ENCODE results near the gene SERINC3. TPM values are rescaled to one million over a fixed set of nuclear protein-coding genes. Genes with fewer than 3 reads are reported as not detected.

The SERINC3 gene
- total and polyA plus RNA-seq, 2 donors (not counting 3 experiments of a cell fraction or from before 2014, with no cell fraction given) = 83.7 to 177 TPM

DNA sequence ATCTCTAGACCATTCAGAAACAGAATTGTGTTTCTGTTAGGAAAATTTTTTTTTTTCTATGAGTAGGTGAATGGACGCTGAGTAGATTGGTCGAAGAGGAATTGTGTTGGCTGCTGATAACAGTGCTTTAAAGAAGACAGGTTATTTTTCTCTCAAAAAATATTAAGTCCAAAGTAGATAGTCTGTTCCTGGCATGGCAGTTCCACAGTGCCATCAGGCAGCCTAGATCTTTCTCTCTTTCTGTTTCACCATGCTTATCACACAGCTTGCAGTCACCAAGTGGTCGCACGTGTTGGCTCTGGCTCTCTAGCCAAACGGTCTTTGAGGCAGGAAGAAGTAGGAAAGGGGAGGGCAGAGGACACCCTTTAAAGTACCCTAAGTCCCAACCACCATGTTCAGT lies 22.4 kb upstream of the SERINC3 start:
- CTCF ChIA-PET = no interaction called here

DNA sequence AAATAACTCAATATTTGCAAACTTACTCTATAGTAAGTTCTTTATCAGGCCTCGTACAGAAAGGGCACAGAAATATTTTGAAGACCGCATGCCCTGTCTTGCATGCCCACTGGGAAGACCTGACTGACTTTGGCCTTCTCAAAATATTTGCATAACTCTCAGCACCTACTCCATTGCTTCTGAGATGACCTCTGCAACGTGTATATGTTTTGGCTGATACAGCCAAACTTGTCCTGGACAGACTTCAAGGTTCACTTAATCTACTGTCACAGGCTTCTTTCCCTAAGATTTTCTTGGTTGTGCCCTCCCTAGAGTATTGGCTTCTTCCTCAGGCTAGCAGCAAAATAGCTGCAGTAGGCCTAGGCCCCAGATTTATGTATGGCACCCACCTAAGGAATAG lies 21.5 kb upstream of the SERINC3 start:
- Histone ChIP-seq H3K9ac (replicated peaks; ENCODE audit: extremely low read depth, insufficient read depth, low read length) (no peak overlapping the region), H3K4me3 (replicated peaks in 1 of 3; ENCODE audit: insufficient read depth in 1 of 3, low read depth in 1 of 3, low read length in 3 of 3) (no peak overlapping the region), H3K27ac (ENCODE audit: insufficient read depth, low read depth, low read length) (no peak overlapping the region), H3K27me3 (ENCODE audit: control insufficient read depth in 2 of 2, insufficient read depth in 2 of 2, low read length in 2 of 2) (no peaks in the 10 kb centered on the region), H3K9me3 (replicated peaks; ENCODE audit: control insufficient read depth, insufficient read depth, low read length) (no peaks in the 10 kb centered on the region), H3K79me2 (ENCODE audit: control insufficient read depth, insufficient read depth, low read length) (peaks cover 35% of the 10 kb centered on the region), H3K36me3 (ENCODE audit: control insufficient read depth in 2 of 2, extremely low read depth in 1 of 2, insufficient read depth in 2 of 2, low read length in 2 of 2) (no peaks in the 10 kb centered on the region), H3K4me1 (ENCODE audit: control insufficient read depth, extremely low read depth, insufficient read depth, low read length) (peaks cover 23% of the 10 kb centered on the region), H3K4me2 (ENCODE audit: insufficient read depth, low read length) (no peak overlapping the region), H2AFZ (ENCODE audit: low read depth, low read length) (no peak overlapping the region), H3K9me1 (replicated peaks; ENCODE audit: control insufficient read depth, extremely low read depth, insufficient read depth, low read length) (no peaks in the 10 kb centered on the region), H4K20me1 (replicated peaks; ENCODE audit: control insufficient read depth, extremely low read depth, insufficient read depth, low read length) (no peaks in the 10 kb centered on the region)
- dilution Hi-C loops (cut with MboI; ENCODE audit: extremely low pct_ligation_motif_present, low sequenced_read_pairs) = no loop called here
- CTCF ChIA-PET = interaction anchor here (1.9 kb wide), 1 partner anchor 10 kb away, joined by 4 read pairs; no protein-coding TSS in a partner anchor
- POLR2A ChIA-PET = no interaction called here
- no peak for TF ChIP-seq POLR2AphosphoS5 (IDR thresholded peaks at IDR 0.05; ENCODE audit: insufficient read depth, low read depth, low read length)
- TF ChIP-seq GATA2 (IDR thresholded peaks at IDR 0.05; ENCODE audit: insufficient read depth, insufficient read length, low read depth, low read length) = no peak
- no peak for TF ChIP-seq EZH2 (IDR thresholded peaks at IDR 0.05; ENCODE audit: borderline replicate concordance, low read depth, low read length, severe bottlenecking)
- TF ChIP-seq MYC (IDR thresholded peaks at IDR 0.05; ENCODE audit: low read depth, low read length) = no peak
- TF ChIP-seq POLR2A (IDR thresholded peaks at IDR 0.05; ENCODE audit: low read depth, low read length) = no peak
- TF ChIP-seq, protein P1, sequence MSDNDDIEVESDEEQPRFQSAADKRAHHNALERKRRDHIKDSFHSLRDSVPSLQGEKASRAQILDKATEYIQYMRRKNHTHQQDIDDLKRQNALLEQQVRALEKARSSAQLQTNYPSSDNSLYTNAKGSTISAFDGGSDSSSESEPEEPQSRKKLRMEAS (IDR thresholded peaks at IDR 0.05; ENCODE audit: insufficient read depth, insufficient read length) = no peak
- TF ChIP-seq JUN (IDR thresholded peaks at IDR 0.05; ENCODE audit: borderline replicate concordance, insufficient read depth, insufficient read length, low read depth) = no peak
- TF ChIP-seq, protein P2, sequence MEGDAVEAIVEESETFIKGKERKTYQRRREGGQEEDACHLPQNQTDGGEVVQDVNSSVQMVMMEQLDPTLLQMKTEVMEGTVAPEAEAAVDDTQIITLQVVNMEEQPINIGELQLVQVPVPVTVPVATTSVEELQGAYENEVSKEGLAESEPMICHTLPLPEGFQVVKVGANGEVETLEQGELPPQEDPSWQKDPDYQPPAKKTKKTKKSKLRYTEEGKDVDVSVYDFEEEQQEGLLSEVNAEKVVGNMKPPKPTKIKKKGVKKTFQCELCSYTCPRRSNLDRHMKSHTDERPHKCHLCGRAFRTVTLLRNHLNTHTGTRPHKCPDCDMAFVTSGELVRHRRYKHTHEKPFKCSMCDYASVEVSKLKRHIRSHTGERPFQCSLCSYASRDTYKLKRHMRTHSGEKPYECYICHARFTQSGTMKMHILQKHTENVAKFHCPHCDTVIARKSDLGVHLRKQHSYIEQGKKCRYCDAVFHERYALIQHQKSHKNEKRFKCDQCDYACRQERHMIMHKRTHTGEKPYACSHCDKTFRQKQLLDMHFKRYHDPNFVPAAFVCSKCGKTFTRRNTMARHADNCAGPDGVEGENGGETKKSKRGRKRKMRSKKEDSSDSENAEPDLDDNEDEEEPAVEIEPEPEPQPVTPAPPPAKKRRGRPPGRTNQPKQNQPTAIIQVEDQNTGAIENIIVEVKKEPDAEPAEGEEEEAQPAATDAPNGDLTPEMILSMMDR (IDR thresholded peaks at IDR 0.05; ENCODE audit: extremely low read depth in 1 of 2, insufficient read depth in 1 of 2, low read depth in 1 of 2, low read length in 2 of 2) = no peak
- no peak for TF ChIP-seq FOS (IDR thresholded peaks at IDR 0.05; ENCODE audit: borderline replicate concordance, insufficient read depth, low read length)
- no peak for FAIRE-seq
- no peak for DNase-seq (ENCODE audit: low read depth, low spot score)
- no TSS peak for BruUV-seq (replicated peaks)
- intact Hi-C loops (cut with micrococcal nuclease) = no loop called here

More for the DNA sequence above, 22.4 kb upstream of the SERINC3 start:
- no peak overlapping the region for H3K4me3 ChIP-seq (replicated peaks in 1 of 3; ENCODE audit: insufficient read depth in 1 of 3, low read depth in 1 of 3, low read length in 3 of 3)
- H3K9me1 ChIP-seq (replicated peaks; ENCODE audit: control insufficient read depth, extremely low read depth, insufficient read depth, low read length) = no peaks in the 10 kb centered on the region
- H3K4me1 ChIP-seq (ENCODE audit: control insufficient read depth, extremely low read depth, insufficient read depth, low read length) = peaks cover 32% of the 10 kb centered on the region
- POLR2A ChIA-PET = no interaction called here
- DNase-seq (ENCODE audit: low read depth, low spot score) (no peak), FAIRE-seq (no peak)
- H3K36me3 ChIP-seq (ENCODE audit: control insufficient read depth in 2 of 2, extremely low read depth in 1 of 2, insufficient read depth in 2 of 2, low read length in 2 of 2) = no peaks in the 10 kb centered on the region
- no peak overlapping the region for H3K9ac ChIP-seq (replicated peaks; ENCODE audit: extremely low read depth, insufficient read depth, low read length)
- peaks cover 30% of the 10 kb centered on the region for H3K79me2 ChIP-seq (ENCODE audit: control insufficient read depth, insufficient read depth, low read length)
- H3K27me3 ChIP-seq (ENCODE audit: control insufficient read depth in 2 of 2, insufficient read depth in 2 of 2, low read length in 2 of 2) = no peaks in the 10 kb centered on the region
- no peaks in the 10 kb centered on the region for H4K20me1 ChIP-seq (replicated peaks; ENCODE audit: control insufficient read depth, extremely low read depth, insufficient read depth, low read length)
- no TSS peak for BruUV-seq (replicated peaks)
- no peak overlapping the region for H2AFZ ChIP-seq (ENCODE audit: low read depth, low read length)
- dilution Hi-C loops (cut with MboI; ENCODE audit: extremely low pct_ligation_motif_present, low sequenced_read_pairs) = no loop called here
- intact Hi-C loops (cut with micrococcal nuclease) = no loop called here
- H3K9me3 ChIP-seq (replicated peaks; ENCODE audit: control insufficient read depth, insufficient read depth, low read length) = no peaks in the 10 kb centered on the region
- no peak overlapping the region for H3K4me2 ChIP-seq (ENCODE audit: insufficient read depth, low read length)
- H3K27ac ChIP-seq (ENCODE audit: insufficient read depth, low read depth, low read length) = no peak overlapping the region
- no peak for TF ChIP-seq POLR2A (IDR thresholded peaks at IDR 0.05; ENCODE audit: low read depth, low read length)

Data from endothelial cell of umbilical vein (primary cell).